Activated CD8-positive, alpha-beta T cell treated with anti-CD3 and anti-CD28 coated beads for 36 hours (primary cell): ENCODE results near the gene LRP8. TPM values are rescaled to one million over a fixed set of nuclear protein-coding genes. Genes with fewer than 3 reads are reported as not detected.
A peak's percentile ranks its signal among the peaks of the same experiment; 100 is the strongest.

Source experiments
- ATAC-seq: fragments of 200-7000 bp; cut with Tn5 transposase; one replicate; pipeline ENCODE4 v1.10.0; 2021; ENCODE audit warnings: mild to moderate bottlenecking, moderate library complexity
- CTCF ChIA-PET: fragments of 350-600 bp; sonication (Branson Sonifier 250); formaldehyde crosslinking; loops from one replicate; lab custom pipeline; 2021; ENCODE audit warnings: antibody characterized with exemption; lab: Charles Lee
- POLR2A ChIA-PET: fragments of 350-600 bp; sonication (Branson Sonifier 250); formaldehyde crosslinking; loops from one replicate; lab custom pipeline; 2021; ENCODE audit warnings: antibody characterized with exemption; lab: Charles Lee
- DNase-seq: peaks from one replicate; pipeline ENCODE4 v3.0.0-alpha.2; 2020
- H3K27ac Mint-ChIP-seq: one replicate; pipeline ENCODE4 v1.8.0; 2021; ENCODE audit warnings: mild to moderate bottlenecking, mixed read lengths
- H3K27me3 Mint-ChIP-seq: one replicate; pipeline ENCODE4 v1.8.0; 2021; ENCODE audit warnings: mixed read lengths
- H3K36me3 Mint-ChIP-seq: one replicate; pipeline ENCODE4 v1.8.0; 2021; ENCODE audit warnings: low read depth, mixed read lengths
- H3K4me1 Mint-ChIP-seq: one replicate; pipeline ENCODE4 v1.8.0; 2021; ENCODE audit warnings: low read depth, mixed read lengths
- H3K4me3 Mint-ChIP-seq: one replicate; pipeline ENCODE4 v1.8.0; 2021; ENCODE audit warnings: mild to moderate bottlenecking, moderate library complexity, mixed read lengths
- H3K9me3 Mint-ChIP-seq: one replicate; pipeline ENCODE4 v1.8.0; 2021; ENCODE audit warnings: mixed read lengths
- CTCF ChIP-seq: fragments of 200-600 bp; IDR thresholded peaks from one replicate; pipeline ENCODE4 v1.8.0; 2022; ENCODE audit warnings: antibody characterized with exemption, mild to moderate bottlenecking
- intact Hi-C: fragments of 100-400 bp; cut with micrococcal nuclease; formaldehyde crosslinking; loops from one replicate; pipeline ENCODE4 v1.10.0; 2022
- total RNA-seq, 2 experiments: library from RNA; stranded (reverse); gene quantifications; one replicate each; pipeline ENCODE4 v1.2.3, GENCODE V29; 2021

The LRP8 gene
- total RNA-seq, 2 experiments from 2014 or later, result 39.9 to 41.6 TPM

GRCh38 chr1:53316766-53317581 is 10.9 kb downstream of the LRP8 start:
- no peak for TF ChIP-seq CTCF
- Mint-ChIP-seq H3K4me3 (no peak overlapping the region), H3K4me1 (peaks cover 8% of the 10 kb centered on the region), H3K9me3 (no peaks in the 10 kb centered on the region), H3K27ac (no peak overlapping the region), H3K27me3 (no peaks in the 10 kb centered on the region), H3K36me3 (peaks cover 37% of the 10 kb centered on the region)
- ATAC-seq (no peak), DNase-seq (no peak)
- intact Hi-C loops, result no loop called here
- ChIA-PET POLR2A (interaction anchor here (1.0 to 3.6 kb wide), 3 partner anchors 9 to 36 kb away, joined by 3 to 20 read pairs (median 3); partner anchors contain the start of gene LRP8), CTCF (no interaction called here)

GRCh38 chr1:53316424-53316765 is 11.5 kb downstream of the LRP8 start:
- no peak for TF ChIP-seq CTCF
- POLR2A ChIA-PET, result interaction anchor here (3.6 kb wide), 1 partner anchor 10 kb away, joined by 20 read pairs; the partner anchor contains the start of gene LRP8
- Mint-ChIP-seq H3K4me3 (no peak overlapping the region), H3K9me3 (no peaks in the 10 kb centered on the region), H3K27me3 (no peaks in the 10 kb centered on the region), H3K4me1 (peaks cover 7% of the 10 kb centered on the region), H3K36me3 (peaks cover 38% of the 10 kb centered on the region), H3K27ac (no peak overlapping the region)
- CTCF ChIA-PET, result no interaction called here
- intact Hi-C loops, result no loop called here
- ATAC-seq, result no peak
- DNase-seq, result no peak

- ChIA-PET POLR2A (interaction anchor here (1.1 to 3.6 kb wide), 2 partner anchors 11 to 44 kb away, joined by 3 to 20 read pairs; partner anchors contain the start of gene LRP8), CTCF (no interaction called here)
- intact Hi-C loops, result no loop called here
- ATAC-seq (no peak), DNase-seq (no peak)
- H3K4me1 Mint-ChIP-seq, result peaks cover 7% of the 10 kb centered on the region
- H3K27ac Mint-ChIP-seq, result peak overlapping the region; percentile 1
- no peaks in the 10 kb centered on the region for H3K27me3 Mint-ChIP-seq
- TF ChIP-seq CTCF, result no peak
- H3K36me3 Mint-ChIP-seq, result peaks cover 33% of the 10 kb centered on the region
- no peaks in the 10 kb centered on the region for H3K9me3 Mint-ChIP-seq
- H3K4me3 Mint-ChIP-seq, result no peak overlapping the region
These were observed 12.1 kb downstream of the LRP8 start for GRCh38 chr1:53315456-53316423.

- DNase-seq (no peak), ATAC-seq (no peak)
- H3K9me3 Mint-ChIP-seq, result no peaks in the 10 kb centered on the region
- peaks cover 27% of the 10 kb centered on the region for H3K36me3 Mint-ChIP-seq
- ChIA-PET POLR2A (interaction anchor here (1.1 kb wide), 1 partner anchor 45 kb away, joined by 3 read pairs; no protein-coding TSS in a partner anchor), CTCF (no interaction called here)
- no peak overlapping the region for H3K4me3 Mint-ChIP-seq
- TF ChIP-seq CTCF, result no peak
- intact Hi-C loops, result no loop called here
- H3K27me3 Mint-ChIP-seq, result no peaks in the 10 kb centered on the region
- H3K27ac Mint-ChIP-seq, result no peak overlapping the region
- H3K4me1 Mint-ChIP-seq, result peaks cover 7% of the 10 kb centered on the region
These were observed 12.8 kb downstream of the LRP8 start for GRCh38 chr1:53315046-53315445.
